HG03571 (cell line): ENCODE measurements around the gene PLLP.
"Not testable (repeated sequence)": the region's sequence is repeated elsewhere in the genome, so short reads cannot be mapped to it uniquely, and the experiment has no call there.

Source experiments
- ATAC-seq: cut with Tn5 transposase; IDR thresholded peaks from one replicate; pipeline ENCODE4 v1.9.1; 2021; ENCODE audit not compliant: unreplicated experiment

The PLLP gene

GRCh38 chr16:57273826-57274225, 10.6 kb downstream of the PLLP start:
- ATAC-seq = no peak

- ATAC-seq = no peak
These were observed 11.1 kb downstream of the PLLP start for GRCh38 chr16:57273359-57273758.

- ATAC-seq = no peak
These were observed 12.5 kb downstream of the PLLP start for GRCh38 chr16:57271867-57272495.

GRCh38 chr16:57271063-57271345, 13.5 kb downstream of the PLLP start:
- ATAC-seq = no peak

- no peak for ATAC-seq
These were observed 14.0 kb downstream of the PLLP start for GRCh38 chr16:57270221-57271062.

GRCh38 chr16:57268804-57269800, 15.4 kb downstream of the PLLP start:
- ATAC-seq = no peak

GRCh38 chr16:57267343-57267742, 17.1 kb downstream of the PLLP start:
- ATAC-seq = not testable (repeated sequence)

GRCh38 chr16:57266531-57267260, 17.8 kb downstream of the PLLP start:
- no peak for ATAC-seq

GRCh38 chr16:57265850-57266530, 18.5 kb downstream of the PLLP start:
- ATAC-seq = no peak

GRCh38 chr16:57264950-57265371, 19.5 kb downstream of the PLLP start:
- no peak for ATAC-seq

- ATAC-seq = no peak
These were observed 20.1 kb downstream of the PLLP start for GRCh38 chr16:57264381-57264780.

- no peak for ATAC-seq
These were observed 20.7 kb downstream of the PLLP start for GRCh38 chr16:57263541-57264351.

- ATAC-seq = no peak
These were observed 21.5 kb downstream of the PLLP start for GRCh38 chr16:57262841-57263540.

GRCh38 chr16:57261806-57262205, 22.7 kb downstream of the PLLP start:
- no peak for ATAC-seq

- ATAC-seq = no peak
These were observed 24.1 kb downstream of the PLLP start for GRCh38 chr16:57260294-57260929.

- no peak for ATAC-seq
These were observed 25.5 kb downstream of the PLLP start for GRCh38 chr16:57258910-57259475.

- no peak for ATAC-seq
These were observed 26.1 kb downstream of the PLLP start for GRCh38 chr16:57258226-57258909.
